DND-41 (cell line): ENCODE data around the gene JPH3.
A peak's percentile ranks its signal among the peaks of the same experiment; 100 is the strongest.

Source experiments
- ATAC-seq: fragments of 200-7000 bp; cut with Tn5 transposase; 3 replicates; pipeline ENCODE4 v1.9.1; 2021; ENCODE audit warnings: low read depth; ENCODE audit not compliant: insufficient read depth
- DNase-seq: peaks from one replicate; pipeline ENCODE4 v3.0.0-alpha.2; 2020
- H2AFZ ChIP-seq: 2 replicates; pipeline ENCODE4 v1.6.0; 2012; ENCODE audit warnings: low read depth, low read length
- H3K27ac ChIP-seq: 2 replicates; pipeline ENCODE4 v1.5.1; 2012; ENCODE audit warnings: low read length, inconsistent platforms
- H3K27me3 ChIP-seq: fragments of 200-600 bp; sonication (generic); 2 replicates; pipeline ENCODE4 v1.6.0; 2012; ENCODE audit warnings: low read length, mild to moderate bottlenecking, inconsistent platforms; ENCODE audit not compliant: insufficient read depth, poor library complexity
- H3K36me3 ChIP-seq: 2 replicates; pipeline ENCODE4 v1.5.1; 2012; ENCODE audit warnings: low read length, inconsistent platforms; ENCODE audit not compliant: insufficient read depth
- H3K4me1 ChIP-seq: 2 replicates; pipeline ENCODE4 v1.5.1; 2012; ENCODE audit warnings: mild to moderate bottlenecking, low read length; ENCODE audit not compliant: insufficient read depth
- H3K4me2 ChIP-seq: 2 replicates; pipeline ENCODE4 v1.6.0; 2012; ENCODE audit warnings: mild to moderate bottlenecking, moderate library complexity, low read length, inconsistent platforms; ENCODE audit not compliant: insufficient read depth
- H3K4me3 ChIP-seq, 2 experiments: fragments of 200-600 bp in 1 of 2; shearing (Covaris generic) in 1 of 2; 2 replicates each; pipeline ENCODE4 v1.5.1; 2012 to 2016; ENCODE audit warnings: inconsistent platforms in 2 of 2, low read length in 2 of 2, mild to moderate bottlenecking in 2 of 2, low read depth in 1 of 2, moderate library complexity in 1 of 2
- H3K79me2 ChIP-seq: 2 replicates; pipeline ENCODE4 v1.6.0; 2012; ENCODE audit warnings: low read length, inconsistent platforms; ENCODE audit not compliant: insufficient read depth
- H3K9ac ChIP-seq: 2 replicates; pipeline ENCODE4 v1.6.0; 2012; ENCODE audit warnings: low read depth, mild to moderate bottlenecking, inconsistent platforms, low read length, moderate library complexity
- H3K9me3 ChIP-seq: 2 replicates; pipeline ENCODE4 v1.5.1; 2012; ENCODE audit warnings: low read length, moderate library complexity, mild to moderate bottlenecking, inconsistent platforms; ENCODE audit not compliant: insufficient read depth, severe bottlenecking
- H4K20me1 ChIP-seq: 2 replicates; pipeline ENCODE4 v1.6.0; 2012; ENCODE audit warnings: low read length; ENCODE audit not compliant: insufficient read depth
- CTCF ChIP-seq: IDR thresholded peaks from 2 replicates; pipeline ENCODE4 v1.5.1; 2012; ENCODE audit warnings: borderline replicate concordance, low read length, moderate library complexity, mild to moderate bottlenecking; ENCODE audit not compliant: poor library complexity, severe bottlenecking; ENCODE audit errors: extremely low read depth
- EZH2 ChIP-seq: IDR thresholded peaks from 3 replicates; pipeline ENCODE4 v1.6.1; 2012; ENCODE audit warnings: borderline replicate concordance, low read depth, mild to moderate bottlenecking, moderate library complexity, low read length, inconsistent platforms; ENCODE audit not compliant: severe bottlenecking

The JPH3 gene

GRCh38 chr16:87741700-87742415 lies 139.6 kb downstream of the JPH3 start:
- Histone ChIP-seq H3K27me3 (no peaks in the 10 kb centered on the region), H3K36me3 (peaks cover 82% of the 10 kb centered on the region), H3K9me3 (no peaks in the 10 kb centered on the region), H3K4me1 (no peaks in the 10 kb centered on the region), H2AFZ (no peak overlapping the region), H3K4me3 (no peak overlapping the region), H3K27ac (no peak overlapping the region), H4K20me1 (peaks cover 48% of the 10 kb centered on the region), H3K9ac (no peak overlapping the region), H3K4me2 (no peak overlapping the region), H3K79me2 (peaks cover 70% of the 10 kb centered on the region)
- TF ChIP-seq EZH2 (no peak), CTCF (no peak)
- ATAC-seq (no peak), DNase-seq (no peak)

- Histone ChIP-seq H3K9me3 (no peaks in the 10 kb centered on the region), H4K20me1 (peaks cover 52% of the 10 kb centered on the region), H3K36me3 (peaks cover 84% of the 10 kb centered on the region), H3K4me3 (no peak overlapping the region), H3K4me1 (no peaks in the 10 kb centered on the region), H3K9ac (no peak overlapping the region), H3K27ac (no peak overlapping the region), H3K4me2 (no peak overlapping the region), H2AFZ (no peak overlapping the region), H3K27me3 (no peaks in the 10 kb centered on the region), H3K79me2 (peaks cover 75% of the 10 kb centered on the region)
- TF ChIP-seq EZH2 (no peak), CTCF (no peak)
- DNase-seq: no peak
- no peak for ATAC-seq
Measured at GRCh38 chr16:87742781-87743490, 140.6 kb downstream of the JPH3 start.

- ATAC-seq (peak; percentile 33; the same call in 2 of the 3 replicates), DNase-seq (no peak)
- Histone ChIP-seq H3K4me1 (no peaks in the 10 kb centered on the region), H3K27me3 (no peaks in the 10 kb centered on the region), H3K36me3 (peaks cover 92% of the 10 kb centered on the region), H3K4me3 (no peak overlapping the region), H2AFZ (no peak overlapping the region), H4K20me1 (peaks cover 58% of the 10 kb centered on the region), H3K9me3 (no peaks in the 10 kb centered on the region), H3K4me2 (no peak overlapping the region), H3K9ac (no peak overlapping the region), H3K27ac (no peak overlapping the region), H3K79me2 (peaks cover 76% of the 10 kb centered on the region)
- TF ChIP-seq CTCF (no peak), EZH2 (no peak)
Measured at GRCh38 chr16:87744750-87745514, 142.6 kb downstream of the JPH3 start.
